GM21576 (cell line): Measurements from ENCODE around the gene IL13RA1.
"Not testable (repeated sequence)": the region's sequence is repeated elsewhere in the genome, so short reads cannot be mapped to it uniquely, and the experiment has no call there.

Experiments used
- ATAC-seq: cut with Tn5 transposase; IDR thresholded peaks from one replicate; pipeline ENCODE4 v1.9.1; 2021; ENCODE audit warnings: mild to moderate bottlenecking, moderate library complexity; ENCODE audit not compliant: unreplicated experiment

The IL13RA1 gene

DNA sequence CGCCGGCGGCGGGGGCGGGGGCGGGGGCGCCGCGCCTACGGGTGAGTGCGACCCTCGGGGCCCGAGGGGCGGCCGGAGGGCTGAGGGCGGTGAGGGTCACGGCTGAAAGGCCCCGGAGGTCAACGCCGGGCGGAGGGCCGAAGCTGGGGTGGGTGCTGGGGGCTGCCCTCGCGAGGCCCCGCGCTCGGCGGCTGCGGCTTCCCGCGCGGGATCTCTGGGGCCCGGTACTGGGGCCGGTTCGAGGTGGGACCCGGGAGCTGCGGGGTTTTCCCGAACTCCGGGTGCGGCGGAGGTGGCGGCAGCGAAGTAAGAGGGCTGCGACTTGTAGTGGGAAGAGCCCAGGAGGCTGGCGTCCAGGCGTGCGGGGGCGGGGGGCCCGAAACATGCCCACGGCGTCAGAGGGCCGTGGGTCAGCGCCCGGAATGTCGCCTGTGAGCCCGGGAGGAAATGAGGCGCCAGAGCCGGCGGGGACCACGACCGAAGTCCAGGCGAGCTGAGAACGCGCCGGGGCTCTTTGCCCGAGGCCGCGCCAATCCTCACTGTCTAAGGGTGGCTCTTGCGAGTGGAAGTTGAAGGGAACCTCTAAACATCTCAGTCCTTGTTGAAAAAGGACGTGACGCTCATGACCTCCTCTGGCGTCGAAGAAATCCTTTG is 407 bp downstream of the IL13RA1 start:
- ATAC-seq, result no peak

GRCh38 chrX:118729042-118729652 is 1.7 kb downstream of the IL13RA1 start:
- no peak for ATAC-seq

GRCh38 chrX:118730500-118731247 is 3.3 kb downstream of the IL13RA1 start:
- no peak for ATAC-seq

- ATAC-seq, result not testable (repeated sequence)
These were observed 5.1 kb downstream of the IL13RA1 start for GRCh38 chrX:118732551-118732950.

- peak; percentile 57 for ATAC-seq
These were observed 7.5 kb downstream of the IL13RA1 start for GRCh38 chrX:118734909-118735308.

GRCh38 chrX:118736394-118737010 is 9.1 kb downstream of the IL13RA1 start:
- peak; percentile 82 for ATAC-seq

GRCh38 chrX:118739577-118739976 is 12.2 kb downstream of the IL13RA1 start:
- no peak for ATAC-seq

- no peak for ATAC-seq
These were observed 13.0 kb downstream of the IL13RA1 start for GRCh38 chrX:118740276-118740889.

GRCh38 chrX:118742176-118742575 is 14.8 kb downstream of the IL13RA1 start:
- no peak for ATAC-seq

GRCh38 chrX:118745570-118745969 is 18.2 kb downstream of the IL13RA1 start:
- ATAC-seq, result no peak

- peak; percentile 75 for ATAC-seq
These were observed 24.8 kb downstream of the IL13RA1 start for GRCh38 chrX:118751950-118752783.

- no peak for ATAC-seq
These were observed 28.2 kb downstream of the IL13RA1 start for GRCh38 chrX:118755633-118756032.

DNA sequence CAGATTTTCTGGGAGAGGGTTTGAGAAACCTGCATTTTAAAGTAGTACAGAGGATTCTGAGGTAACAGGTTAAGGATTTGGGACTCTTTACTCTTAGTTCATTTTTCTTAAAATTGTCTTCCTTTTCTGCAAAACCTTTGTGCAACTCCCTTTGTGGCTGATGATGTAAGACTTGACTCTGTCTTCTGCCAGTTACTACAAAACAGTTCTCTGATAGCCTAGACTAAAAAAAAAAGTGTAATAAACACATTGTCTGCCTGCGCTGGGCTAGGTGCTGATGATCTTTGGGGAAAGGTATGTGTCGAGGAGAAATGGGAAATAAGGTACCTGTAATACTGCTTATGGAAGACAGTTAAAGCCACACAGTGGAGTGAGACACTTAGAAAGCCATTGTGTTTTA is 28.7 kb downstream of the IL13RA1 start:
- no peak for ATAC-seq

DNA sequence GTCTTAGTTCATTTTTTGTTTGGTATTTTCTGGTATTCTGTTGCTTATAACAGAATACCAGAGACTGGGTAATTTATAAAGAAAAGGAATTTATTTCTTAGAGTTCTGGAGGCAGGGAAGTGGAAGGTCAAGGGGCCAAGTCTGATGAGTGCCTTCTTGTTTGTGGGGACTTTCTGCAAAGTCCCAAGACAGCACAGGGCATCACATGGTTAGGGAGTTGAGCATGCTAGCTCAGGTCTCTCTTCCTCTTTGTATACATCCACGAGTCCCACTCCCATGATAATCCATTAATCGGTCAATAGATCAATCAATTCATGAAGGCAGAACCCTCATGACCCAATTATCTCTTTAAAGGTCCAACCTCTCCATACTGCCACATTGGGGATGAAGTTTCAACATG is 31.1 kb downstream of the IL13RA1 start:
- ATAC-seq, result no peak

- no peak for ATAC-seq
These were observed 32.6 kb downstream of the IL13RA1 start for GRCh38 chrX:118760025-118760424.

GRCh38 chrX:118761939-118762707 is 34.7 kb downstream of the IL13RA1 start:
- ATAC-seq, result no peak

- ATAC-seq, result no peak
These were observed 36.1 kb downstream of the IL13RA1 start for GRCh38 chrX:118763489-118763888.

DNA sequence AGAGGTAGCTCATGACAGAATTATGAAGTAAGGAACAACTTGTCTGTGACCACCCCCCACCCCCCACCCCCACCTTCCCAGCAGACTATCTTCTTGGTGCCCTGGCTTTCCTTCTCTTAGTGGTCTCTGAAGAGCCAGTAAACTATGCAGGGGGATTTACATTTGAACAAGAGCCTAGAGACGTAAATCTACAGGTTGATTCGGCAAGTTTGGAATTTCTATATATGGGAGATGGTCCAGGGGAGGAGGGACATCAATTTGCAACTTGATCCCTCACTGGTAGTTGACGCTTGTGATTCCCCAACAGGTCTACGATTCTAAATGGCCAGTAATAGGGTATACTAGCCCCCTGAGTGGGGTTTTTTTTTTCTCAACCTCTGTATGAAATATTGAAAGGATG is 36.7 kb downstream of the IL13RA1 start:
- ATAC-seq, result no peak

- ATAC-seq, result no peak
These were observed 42.8 kb downstream of the IL13RA1 start for GRCh38 chrX:118770133-118770760.
